Lower lobe of right lung (tissue), 2 donors: ENCODE data around the gene CGB5. TPM values are rescaled to one million over a fixed set of nuclear protein-coding genes. Genes with fewer than 3 reads are reported as not detected.
A peak's percentile ranks its signal among the peaks of the same experiment; 100 is the strongest.
"Not testable (repeated sequence)": the region's sequence is repeated elsewhere in the genome, so short reads cannot be mapped to it uniquely, and the experiment has no call there.

Experiments used
- ATAC-seq, 2 donors: fragments of 200-7000 bp; cut with Tn5 transposase; one replicate each; pipeline ENCODE4 v1.9.1; 2020 to 2022; ENCODE audit warnings: mild to moderate bottlenecking in 2 of 2, moderate library complexity in 2 of 2
- DNase-seq: peaks from one replicate; pipeline ENCODE4 v3.0.0-alpha.2; 2020
- H3K27ac ChIP-seq: fragments of 200-600 bp; one replicate; pipeline ENCODE4 v1.8.0; 2022
- H3K27me3 ChIP-seq: fragments of 200-600 bp; one replicate; pipeline ENCODE4 v1.8.0; 2022; ENCODE audit warnings: low read depth
- H3K36me3 ChIP-seq: fragments of 200-600 bp; one replicate; pipeline ENCODE4 v1.8.0; 2022; ENCODE audit warnings: mild to moderate bottlenecking
- H3K4me1 ChIP-seq: fragments of 200-600 bp; one replicate; pipeline ENCODE4 v1.8.0; 2022
- H3K4me3 ChIP-seq: fragments of 200-600 bp; one replicate; pipeline ENCODE4 v1.8.0; 2022; ENCODE audit warnings: mild to moderate bottlenecking
- H3K9me3 ChIP-seq: fragments of 200-600 bp; one replicate; pipeline ENCODE4 v1.8.0; 2022
- intact Hi-C: fragments of 100-400 bp; cut with DNase I; formaldehyde crosslinking; loops from one replicate; pipeline ENCODE4 v1.11.0; 2022
- total RNA-seq: library from RNA; stranded (reverse); fragmentation: NEBNext Ultra II Directional; extraction: Animal tissue kit (Norgen Biotek cat#: 25700); gene quantifications from one replicate; pipeline ENCODE4 v1.2.1, GENCODE V29; 2021
- TF ChIP-seq, protein P1 (sequence below): fragments of 200-600 bp; IDR thresholded peaks from one replicate; pipeline ENCODE4 v1.8.0; 2022; ENCODE audit warnings: antibody characterized with exemption, mild to moderate bottlenecking
- donor health status: DM: no; HTN: yes; CAD: no; lungs with severe emphysema.

CGB5 gene
- total RNA-seq, 1 donor from 2014 or later: not detected

GRCh38 chr19:49050376-49051033 is 6.9 kb downstream of the CGB5 start:
- H3K9me3 ChIP-seq, H3K4me3 ChIP-seq, H3K27ac ChIP-seq, DNase-seq, H3K27me3 ChIP-seq, ATAC-seq, H3K36me3 ChIP-seq, intact Hi-C loops, H3K4me1 ChIP-seq: not testable (repeated sequence)

- intact Hi-C loops: no loop called here
- TF ChIP-seq, protein P1, sequence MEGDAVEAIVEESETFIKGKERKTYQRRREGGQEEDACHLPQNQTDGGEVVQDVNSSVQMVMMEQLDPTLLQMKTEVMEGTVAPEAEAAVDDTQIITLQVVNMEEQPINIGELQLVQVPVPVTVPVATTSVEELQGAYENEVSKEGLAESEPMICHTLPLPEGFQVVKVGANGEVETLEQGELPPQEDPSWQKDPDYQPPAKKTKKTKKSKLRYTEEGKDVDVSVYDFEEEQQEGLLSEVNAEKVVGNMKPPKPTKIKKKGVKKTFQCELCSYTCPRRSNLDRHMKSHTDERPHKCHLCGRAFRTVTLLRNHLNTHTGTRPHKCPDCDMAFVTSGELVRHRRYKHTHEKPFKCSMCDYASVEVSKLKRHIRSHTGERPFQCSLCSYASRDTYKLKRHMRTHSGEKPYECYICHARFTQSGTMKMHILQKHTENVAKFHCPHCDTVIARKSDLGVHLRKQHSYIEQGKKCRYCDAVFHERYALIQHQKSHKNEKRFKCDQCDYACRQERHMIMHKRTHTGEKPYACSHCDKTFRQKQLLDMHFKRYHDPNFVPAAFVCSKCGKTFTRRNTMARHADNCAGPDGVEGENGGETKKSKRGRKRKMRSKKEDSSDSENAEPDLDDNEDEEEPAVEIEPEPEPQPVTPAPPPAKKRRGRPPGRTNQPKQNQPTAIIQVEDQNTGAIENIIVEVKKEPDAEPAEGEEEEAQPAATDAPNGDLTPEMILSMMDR: peak; percentile 40
- no peaks in the 10 kb centered on the region for H3K9me3 ChIP-seq
- DNase-seq (peak; percentile 70), ATAC-seq (peak; percentile 87 to 90)
- H3K4me3 ChIP-seq: peak overlapping the region; percentile 71
- no peaks in the 10 kb centered on the region for H3K36me3 ChIP-seq
- H3K27ac ChIP-seq: no peak overlapping the region
- H3K27me3 ChIP-seq: peaks cover 21% of the 10 kb centered on the region
- H3K4me1 ChIP-seq: peaks cover 25% of the 10 kb centered on the region
Observed at GRCh38 chr19:49056101-49056901, 12.7 kb downstream of the CGB5 start.

- peak; percentile 25 to 53 for ATAC-seq
- DNase-seq: not testable (repeated sequence)
Observed at GRCh38 chr19:49056902-49057596, 13.4 kb downstream of the CGB5 start.

GRCh38 chr19:49057636-49058234 is 14.1 kb downstream of the CGB5 start, which contains the start of gene CGB7:
CGB7 (minus strand) TSS chr19:49057749; CDS start chr19:49055375, 2,374 bp downstream.
- H3K27me3 ChIP-seq: peaks cover 28% of the 10 kb centered on the region
- H3K36me3 ChIP-seq: no peaks in the 10 kb centered on the region
- intact Hi-C loops: no loop called here
- H3K9me3 ChIP-seq: no peaks in the 10 kb centered on the region
- TF ChIP-seq, protein P1: no peak
- H3K4me1 ChIP-seq: peaks cover 25% of the 10 kb centered on the region
- no peak within 1 kb of the TSS for H3K27ac ChIP-seq
- peak within 1 kb of the TSS; percentile 71 for H3K4me3 ChIP-seq
- peak; percentile 84 for DNase-seq
- peak; percentile 81 to 86 for ATAC-seq

More at GRCh38 chr19:49056902-49057596, 13.4 kb downstream of the CGB5 start:
- H3K27ac ChIP-seq, intact Hi-C loops, H3K36me3 ChIP-seq, H3K9me3 ChIP-seq: not testable (repeated sequence)
- Histone ChIP-seq H3K4me3 (peak overlapping the region; percentile 71), H3K27me3 (peaks cover 25% of the 10 kb centered on the region), H3K4me1 (peaks cover 25% of the 10 kb centered on the region)

DNA sequence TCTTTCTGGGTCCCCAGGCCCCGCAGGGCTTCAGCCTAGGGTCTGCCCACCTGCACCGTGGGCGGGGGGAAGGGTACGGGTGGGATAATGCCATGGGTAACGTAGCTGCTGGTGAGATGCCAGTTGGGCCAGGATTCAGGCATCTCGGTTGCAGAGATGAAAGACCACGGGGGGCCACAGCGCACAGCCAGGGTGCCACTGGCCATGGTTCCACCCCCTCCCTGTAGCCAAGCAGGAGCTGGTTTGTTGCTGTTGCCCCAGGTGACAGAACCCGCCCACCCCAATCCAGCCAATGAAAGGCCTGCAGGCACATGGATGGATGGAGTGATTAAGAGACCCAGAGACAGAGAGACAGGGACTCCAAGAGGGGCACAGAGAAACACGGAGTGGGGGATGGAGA is 14.9 kb downstream of the CGB5 start:
- Histone ChIP-seq H3K9me3 (no peaks in the 10 kb centered on the region), H3K27me3 (peaks cover 28% of the 10 kb centered on the region), H3K4me1 (peaks cover 25% of the 10 kb centered on the region), H3K27ac (no peak overlapping the region), H3K4me3 (no peak overlapping the region), H3K36me3 (no peaks in the 10 kb centered on the region)
- TF ChIP-seq, protein P1: no peak
- ATAC-seq (no peak), DNase-seq (no peak)
- intact Hi-C loops: no loop called here

DNA sequence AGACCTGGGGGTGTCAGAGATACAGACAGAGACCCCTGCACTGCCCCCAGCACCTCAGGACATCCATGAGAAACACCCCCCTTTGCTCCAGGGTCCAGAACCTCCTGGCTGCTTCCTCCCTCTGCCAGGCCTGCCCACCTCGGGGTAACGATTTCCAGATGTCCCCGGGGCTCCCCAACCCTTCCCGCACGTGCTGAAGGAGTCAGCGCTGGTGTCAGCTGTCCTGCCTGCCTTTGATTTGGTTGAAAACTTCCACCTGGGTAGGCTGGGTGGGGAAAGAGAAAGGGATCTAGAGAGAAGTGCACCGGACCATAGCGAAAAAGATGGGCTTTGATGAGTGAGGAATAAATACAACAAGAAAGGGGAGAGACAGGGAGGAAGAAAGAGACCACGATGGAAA is 15.4 kb downstream of the CGB5 start:
- DNase-seq: no peak
- Histone ChIP-seq H3K9me3 (no peaks in the 10 kb centered on the region), H3K27ac (no peak overlapping the region), H3K4me3 (no peak overlapping the region), H3K36me3 (no peaks in the 10 kb centered on the region), H3K4me1 (peaks cover 25% of the 10 kb centered on the region), H3K27me3 (peaks cover 28% of the 10 kb centered on the region)
- intact Hi-C loops: no loop called here
- ATAC-seq: no peak
- TF ChIP-seq, protein P1: no peak
